ENCODE measurements around the gene TLE7. TPM values are rescaled to one million over a fixed set of nuclear protein-coding genes. Genes with fewer than 3 reads are reported as not detected.

TLE7 gene
- total RNA-seq, 2 experiments from 2014 or later, result not detected

Other genes starting within 250 kb of the TLE7 start
- gene HYDIN, start 211.3 kb downstream of the TLE7 start, total RNA-seq, result not detected
- 10 to 100 TPM; 16.1 to 20.8 TPM for gene CMTR2, start 152.7 kb downstream of the TLE7 start, total RNA-seq
- gene CALB2, start 83.3 kb downstream of the TLE7 start, total RNA-seq, result not detected
- 1 to 10 TPM; 7.1 to 7.6 TPM for gene ZNF23, start 20.2 kb upstream of the TLE7 start, total RNA-seq
- 1 to 10 TPM; 1.8 to 2.9 TPM for gene ZNF19, start 47.3 kb upstream of the TLE7 start, total RNA-seq
- gene CHST4, start 84.4 kb upstream of the TLE7 start, total RNA-seq, result not detected
- gene TAT, start 135.0 kb upstream of the TLE7 start, total RNA-seq, result not detected
- gene MARVELD3, start 184.1 kb upstream of the TLE7 start, total RNA-seq, result not detected

All from activated CD8-positive, alpha-beta memory T cell treated with anti-CD3 and anti-CD28 coated beads, Interleukin-2, amount 10 ng/mL, durations not matched to agents 7 days and 5 days (primary cell).